HG02981 (cell line): ENCODE data around the gene SYPL2.
"Not testable (repeated sequence)": the region's sequence is repeated elsewhere in the genome, so short reads cannot be mapped to it uniquely, and the experiment has no call there.

Source experiments
- ATAC-seq: cut with Tn5 transposase; IDR thresholded peaks from one replicate; pipeline ENCODE4 v1.9.1; 2021; ENCODE audit warnings: mild to moderate bottlenecking, moderate library complexity; ENCODE audit not compliant: unreplicated experiment

SYPL2 gene

DNA sequence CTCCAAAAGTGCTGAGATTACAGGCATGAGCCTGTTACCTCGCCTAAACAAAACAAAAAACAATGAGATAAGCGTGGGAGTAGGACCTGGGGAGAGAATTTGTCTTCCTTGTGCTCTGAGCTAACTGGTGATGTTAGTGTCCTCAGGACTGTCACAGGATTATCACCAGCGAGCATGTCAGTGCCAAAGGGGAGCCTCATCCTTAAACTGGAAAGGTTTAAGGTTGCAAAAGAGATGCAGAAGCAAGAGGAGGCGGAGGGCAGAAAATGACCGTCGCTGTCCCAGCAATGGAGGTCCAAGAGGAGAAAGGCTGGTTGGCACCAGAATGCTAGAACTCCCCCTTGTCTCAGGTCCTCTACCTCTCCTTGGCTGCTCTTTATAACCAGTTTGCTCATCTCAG, 3.9 kb downstream of the SYPL2 start:
- no peak for ATAC-seq

DNA sequence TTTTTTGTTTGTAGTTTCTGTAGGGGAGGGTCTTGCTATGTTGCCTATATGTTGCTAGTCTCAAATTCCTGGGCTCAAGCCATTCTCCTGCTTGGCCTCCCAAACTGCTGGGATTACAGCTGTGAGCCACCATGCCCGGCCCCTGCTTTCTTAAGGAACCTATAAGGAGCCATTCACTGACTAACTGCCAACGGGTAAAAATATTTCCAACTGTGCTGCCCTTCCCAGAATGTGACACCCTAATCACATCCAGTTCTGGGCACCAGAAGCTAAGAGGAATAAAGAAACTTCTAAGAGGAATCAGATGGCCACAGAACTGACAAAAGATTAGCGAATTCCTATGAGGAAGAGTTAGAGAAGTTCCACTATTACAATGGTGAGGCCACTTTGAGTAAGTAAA, 6.4 kb downstream of the SYPL2 start:
- no peak for ATAC-seq

DNA sequence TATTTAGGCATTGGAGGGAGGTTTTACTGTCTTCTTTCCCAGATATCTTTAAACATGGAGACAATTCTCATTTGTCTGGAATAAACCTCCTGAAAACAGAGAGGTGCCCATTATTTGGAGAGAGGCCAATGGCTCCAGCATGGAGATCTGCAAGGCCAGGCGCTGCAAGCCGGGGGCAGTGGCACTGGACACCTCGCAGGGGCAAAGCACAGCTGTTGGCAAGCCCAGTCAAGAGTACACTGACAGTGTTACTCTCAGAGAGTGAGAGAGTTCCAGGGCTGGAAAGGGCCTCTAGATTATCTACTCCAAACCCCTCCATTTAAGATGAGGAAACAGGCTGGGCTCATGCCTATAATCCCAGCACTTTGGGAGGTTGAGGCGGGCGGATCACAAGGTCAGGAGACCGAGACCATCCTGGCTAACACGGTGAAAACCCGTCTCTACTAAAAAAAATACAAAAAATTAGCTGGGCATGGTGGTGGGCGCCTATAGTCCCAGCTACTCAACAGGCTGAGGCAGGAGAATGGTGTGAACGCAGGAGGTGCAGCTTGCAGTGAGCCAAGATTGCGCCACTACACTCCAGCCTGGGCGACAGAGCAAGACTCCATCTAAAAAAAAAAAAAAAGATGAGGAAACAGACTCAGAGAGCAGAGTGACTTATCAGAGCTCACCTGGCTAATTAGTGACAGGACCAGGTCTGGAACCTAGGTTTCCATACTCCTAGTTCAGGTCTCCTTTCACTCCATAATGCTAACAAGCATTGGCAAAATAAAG, 7.1 kb downstream of the SYPL2 start:
- ATAC-seq = not testable (repeated sequence)

DNA sequence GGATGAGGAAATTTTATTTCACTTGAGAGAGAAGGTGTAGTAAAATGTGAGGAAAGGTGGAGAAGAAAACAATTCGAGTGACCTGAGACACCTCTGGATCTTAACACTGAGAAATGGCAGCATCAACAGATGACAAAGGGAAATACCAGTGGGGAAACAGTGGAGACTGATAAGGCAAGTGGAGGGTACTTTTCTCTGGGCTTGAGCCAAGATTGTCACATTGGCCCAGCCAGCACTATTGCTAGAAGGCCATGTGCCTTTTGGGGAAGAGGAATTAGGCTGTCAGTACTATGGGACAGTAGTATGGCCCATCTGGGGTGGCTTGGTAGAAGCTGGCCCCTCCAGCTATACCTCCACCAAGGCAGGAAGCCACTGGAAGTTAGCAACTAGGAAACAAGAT, 8.4 kb downstream of the SYPL2 start:
- ATAC-seq = no peak

DNA sequence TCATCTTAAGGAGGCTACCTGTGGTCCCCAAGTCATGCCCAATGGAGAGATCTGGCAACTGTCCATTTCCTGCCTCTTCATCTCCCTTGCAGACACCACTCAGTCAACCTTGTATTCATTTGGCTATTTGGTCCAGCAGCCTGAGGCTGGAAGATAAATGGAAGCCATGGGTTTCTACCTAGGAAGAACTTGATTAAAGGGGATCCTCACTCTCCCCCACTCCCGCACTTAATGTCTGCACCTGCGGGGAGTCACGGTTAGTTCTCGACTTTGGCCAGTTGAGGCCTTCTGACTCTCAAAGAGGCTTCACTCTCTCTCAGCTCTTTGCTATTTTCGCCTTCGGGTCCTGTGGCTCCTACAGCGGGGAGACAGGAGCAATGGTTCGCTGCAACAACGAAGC, 8.9 kb downstream of the SYPL2 start:
- ATAC-seq = no peak

DNA sequence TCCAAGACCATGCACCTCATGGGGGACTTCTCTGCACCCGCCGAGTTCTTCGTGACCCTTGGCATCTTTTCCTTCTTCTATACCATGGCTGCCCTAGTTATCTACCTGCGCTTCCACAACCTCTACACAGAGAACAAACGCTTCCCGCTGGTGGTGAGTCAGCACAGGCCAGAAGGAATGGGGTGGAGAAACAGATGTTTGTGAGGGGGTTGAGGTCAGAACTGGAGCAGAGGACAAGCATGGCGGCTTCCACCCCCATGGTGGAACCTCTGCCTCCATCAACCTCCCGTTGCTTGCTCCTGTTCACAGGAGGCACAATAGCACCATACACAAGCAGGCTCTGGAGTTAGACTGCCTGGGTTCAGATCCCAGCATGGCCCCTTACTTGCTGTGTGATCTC, 10.5 kb downstream of the SYPL2 start:
- ATAC-seq = no peak

DNA sequence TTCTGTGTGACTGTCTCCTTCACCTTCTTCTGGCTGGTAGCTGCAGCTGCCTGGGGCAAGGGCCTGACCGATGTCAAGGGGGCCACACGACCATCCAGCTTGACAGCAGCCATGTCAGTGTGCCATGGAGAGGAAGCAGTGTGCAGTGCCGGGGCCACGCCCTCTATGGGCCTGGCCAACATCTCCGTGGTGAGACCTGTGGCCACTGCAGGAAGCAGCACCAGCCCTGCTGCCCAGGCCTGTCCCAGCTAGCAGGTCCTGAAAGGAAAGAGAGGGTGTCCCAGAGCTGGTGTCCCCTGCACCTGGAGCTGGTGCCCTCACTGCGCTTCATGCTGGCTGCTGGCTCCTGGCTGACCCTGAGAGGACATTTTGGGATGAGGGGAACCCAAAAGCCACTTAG, 11.5 kb downstream of the SYPL2 start:
- ATAC-seq = no peak

DNA sequence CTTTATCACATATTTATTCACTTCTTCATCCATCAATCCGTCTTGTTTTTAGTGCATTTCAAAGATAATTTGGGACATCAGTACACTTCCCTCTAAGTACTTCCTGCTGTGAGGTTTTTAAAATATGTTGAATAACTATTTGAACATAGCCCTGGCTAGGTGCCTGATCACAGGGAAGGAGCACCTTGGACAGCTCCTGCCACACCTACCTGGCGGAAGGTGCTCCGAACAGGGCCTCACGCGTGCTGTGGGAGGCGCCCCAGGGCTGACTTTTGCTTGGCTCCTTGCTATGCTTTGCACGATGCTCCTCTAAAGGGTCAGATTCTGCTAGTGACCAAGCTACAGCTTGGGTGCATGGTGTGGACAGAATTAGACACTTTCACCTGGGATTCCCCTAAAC, 12.5 kb downstream of the SYPL2 start:
- ATAC-seq = no peak

DNA sequence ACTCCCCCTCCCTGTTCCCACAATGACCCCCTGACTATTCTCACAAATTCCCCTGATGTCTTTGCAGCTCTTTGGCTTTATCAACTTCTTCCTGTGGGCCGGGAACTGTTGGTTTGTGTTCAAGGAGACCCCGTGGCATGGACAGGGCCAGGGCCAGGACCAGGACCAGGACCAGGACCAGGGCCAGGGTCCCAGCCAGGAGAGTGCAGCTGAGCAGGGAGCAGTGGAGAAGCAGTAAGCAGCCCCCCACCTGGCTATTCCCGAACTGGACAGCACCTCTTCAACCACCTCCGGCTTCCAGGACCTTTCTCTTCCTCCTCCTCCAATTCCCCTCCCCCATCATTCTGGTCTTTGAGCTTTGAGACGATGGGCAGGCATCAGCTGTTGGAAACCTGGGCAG, 13.0 kb downstream of the SYPL2 start:
- ATAC-seq = no peak

DNA sequence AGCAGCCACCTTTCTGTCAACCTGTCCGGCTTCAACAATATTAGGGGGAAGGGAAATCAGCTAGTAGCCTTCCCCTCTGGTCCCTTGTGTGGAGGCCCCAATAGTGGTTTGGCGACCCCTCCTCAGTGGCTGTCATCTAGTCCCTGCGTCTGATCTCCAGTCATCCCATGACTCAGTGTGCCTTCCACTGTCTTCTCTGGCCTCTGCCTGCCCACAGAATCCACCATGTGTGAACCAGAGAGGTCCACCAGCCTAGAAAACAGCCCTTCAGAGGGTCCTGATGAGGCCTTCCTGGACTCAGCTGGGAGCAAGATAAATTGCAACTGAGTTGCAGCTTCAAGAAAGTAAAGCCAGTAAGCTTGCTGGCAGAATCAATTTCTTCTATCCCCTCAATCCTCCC, 13.6 kb downstream of the SYPL2 start:
- ATAC-seq = no peak

DNA sequence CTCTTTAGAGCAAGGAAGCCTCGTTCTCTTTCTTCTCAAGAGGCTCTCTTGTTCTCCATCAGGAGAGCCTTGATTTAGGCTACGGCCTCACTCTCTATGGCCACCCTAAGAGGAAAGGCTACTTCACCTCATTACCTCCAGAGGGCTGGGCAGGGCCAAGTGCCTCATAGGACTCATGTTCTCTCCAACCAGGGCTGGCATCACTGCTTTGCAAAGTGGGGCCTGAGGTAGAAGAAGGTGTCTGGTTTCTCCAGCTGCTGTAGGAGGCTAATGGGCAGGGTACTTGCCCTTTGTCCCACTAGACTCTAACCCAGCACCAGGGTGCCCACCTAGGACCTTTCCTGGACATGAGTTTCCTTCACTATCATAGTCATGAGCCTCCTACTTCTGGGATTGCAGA, 15.3 kb downstream of the SYPL2 start:
- ATAC-seq = no peak

DNA sequence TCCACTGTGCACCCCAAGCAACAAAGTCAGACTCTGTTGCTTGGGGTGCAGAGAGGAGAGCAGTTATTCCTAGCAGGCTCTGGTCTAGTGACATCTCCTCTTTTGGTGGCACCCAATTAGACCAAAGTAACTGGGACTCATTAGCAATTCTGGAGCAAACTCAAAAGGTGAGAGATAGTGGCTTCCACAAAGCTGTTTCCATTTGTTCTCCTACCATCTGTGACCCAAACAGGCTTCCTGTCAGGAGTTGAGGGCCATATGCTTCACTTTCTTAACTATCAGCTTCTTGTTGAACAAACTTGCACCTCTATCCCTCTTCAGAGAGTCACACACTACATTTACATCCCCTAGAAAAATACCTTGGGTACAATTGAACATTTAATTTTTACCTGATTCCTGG, 15.9 kb downstream of the SYPL2 start:
- no peak for ATAC-seq

DNA sequence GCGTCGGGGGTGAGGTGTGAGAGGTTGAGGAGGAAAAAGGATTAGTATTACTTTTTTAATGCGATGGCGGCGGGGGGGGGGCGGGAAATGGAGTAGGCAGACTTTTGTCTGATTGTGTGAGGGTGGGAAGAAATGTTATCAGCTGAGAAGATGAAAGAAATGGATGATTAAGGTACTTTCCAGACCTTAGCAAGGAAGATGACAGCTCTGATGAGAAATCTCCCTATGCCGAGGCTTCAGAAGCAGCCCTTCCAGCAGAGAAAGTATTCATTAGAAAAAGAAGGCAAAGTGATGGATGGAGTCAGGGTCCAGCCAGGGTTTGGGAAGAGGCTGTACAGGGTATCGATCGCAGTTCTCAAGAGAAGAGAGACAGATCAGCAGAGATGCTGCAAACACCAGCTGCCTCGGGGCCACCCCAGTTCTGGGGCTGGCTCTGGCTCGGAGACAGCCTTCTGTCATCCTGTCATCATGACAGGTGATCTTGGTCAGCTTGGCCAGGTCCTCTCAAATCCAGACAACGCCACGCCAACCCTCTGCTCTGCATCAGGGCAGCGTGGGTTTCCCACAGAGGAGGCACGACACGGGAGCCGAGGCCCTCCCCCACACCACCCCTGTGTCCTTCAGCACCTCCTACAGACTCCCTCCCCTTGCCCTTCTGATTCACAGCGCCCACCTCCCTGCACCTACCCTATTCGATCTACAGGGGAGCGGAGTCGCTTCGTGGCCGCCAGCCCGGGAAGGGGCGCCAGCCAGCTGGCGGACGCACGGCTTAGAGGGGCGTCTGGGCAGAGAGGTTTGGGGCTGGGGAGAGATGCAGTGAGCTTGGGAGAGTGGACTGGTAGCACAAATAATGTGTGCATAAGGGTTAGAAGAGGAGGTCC, 16.7 kb downstream of the SYPL2 start:
- ATAC-seq = peak; percentile 16

DNA sequence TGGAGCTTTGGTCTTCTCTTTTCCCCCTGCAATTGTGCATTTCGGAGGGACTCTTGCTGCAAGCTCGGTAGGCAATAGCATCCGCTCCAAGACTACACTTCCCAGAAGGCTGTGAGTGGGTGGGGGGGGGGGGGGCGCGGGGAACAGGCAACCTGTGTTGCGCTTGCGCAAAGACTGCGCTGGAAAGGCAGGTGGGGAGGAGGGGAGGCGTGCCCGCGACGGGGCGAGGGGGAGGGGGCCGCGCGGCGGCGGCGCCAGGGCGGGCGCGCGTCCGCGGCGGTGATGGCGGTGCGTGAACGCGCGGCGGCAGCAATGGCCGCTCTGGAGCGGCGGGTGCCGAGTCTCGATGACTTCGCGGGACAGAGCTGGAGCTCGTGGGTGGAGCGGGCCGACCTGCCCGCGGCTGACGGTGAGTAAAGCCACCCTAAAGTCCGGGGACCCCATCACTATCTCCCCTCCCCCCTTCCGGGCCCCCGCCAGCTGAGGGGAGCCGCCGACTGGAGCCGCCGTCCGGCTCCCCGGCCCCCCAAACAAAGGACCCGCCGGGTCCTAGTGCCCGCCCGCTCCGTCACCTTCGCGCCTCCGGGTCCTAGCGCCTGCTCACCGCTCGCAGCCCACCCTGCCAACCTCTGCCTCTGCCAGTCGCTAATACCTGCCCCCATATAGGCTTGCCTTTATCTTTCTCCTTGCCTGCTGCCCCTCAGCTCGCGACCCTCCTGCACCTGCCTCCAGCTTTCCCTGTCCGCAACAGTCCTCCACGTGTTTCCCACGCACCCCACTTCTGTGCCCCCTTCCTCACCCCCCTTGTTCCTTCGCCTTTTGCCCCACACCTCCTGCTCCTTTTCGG, 17.5 kb downstream of the SYPL2 start, which contains the start of gene ATXN7L2:
TSS of gene ATXN7L2 (plus strand) at position 234 of the 847 bp plus-strand sequence. CDS start at position 283, 49 bp downstream.
- peak; percentile 70 for ATAC-seq

DNA sequence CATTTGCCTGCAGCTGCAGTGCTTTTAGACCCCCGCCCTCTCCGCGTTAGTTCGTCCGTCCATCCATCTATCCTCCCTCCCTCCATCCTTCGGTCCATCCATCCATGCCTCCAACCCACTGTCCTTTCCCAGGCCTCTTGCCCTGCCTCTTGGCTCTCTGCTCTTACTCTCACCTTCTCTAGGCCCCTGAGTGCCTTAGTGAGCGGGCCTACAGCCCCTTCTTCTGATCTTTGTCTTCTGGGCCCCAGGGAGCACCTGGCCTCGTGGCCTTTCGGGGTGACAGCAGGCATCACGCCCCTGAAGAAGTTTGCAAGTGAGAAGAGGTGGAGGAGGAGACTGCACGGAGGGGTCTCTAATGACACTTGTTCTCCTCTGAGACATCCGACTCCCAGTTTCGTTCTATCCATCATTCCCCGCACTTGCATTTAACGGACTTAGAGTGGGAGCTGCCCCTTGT, 18.2 kb downstream of the SYPL2 start:
- ATAC-seq = no peak

DNA sequence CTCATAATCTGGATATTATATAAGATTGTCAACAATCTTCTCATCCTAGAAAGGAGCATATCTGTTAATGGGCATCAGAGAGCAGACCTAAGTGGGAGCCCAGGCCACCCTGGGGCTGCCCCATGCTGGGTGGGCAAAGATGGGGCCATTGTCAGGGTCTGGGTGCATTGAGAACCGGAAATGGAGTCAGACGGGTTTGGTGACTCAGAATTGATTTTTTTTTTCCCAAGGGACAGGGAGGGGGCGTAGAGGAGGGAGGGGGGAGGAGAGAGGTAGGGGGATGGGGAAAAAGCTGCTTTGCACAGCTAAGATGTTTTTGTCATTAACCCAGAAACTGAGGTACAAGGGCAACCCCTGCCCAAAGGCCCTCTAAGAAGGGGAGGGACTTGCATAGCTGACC, 18.7 kb downstream of the SYPL2 start:
- no peak for ATAC-seq

DNA sequence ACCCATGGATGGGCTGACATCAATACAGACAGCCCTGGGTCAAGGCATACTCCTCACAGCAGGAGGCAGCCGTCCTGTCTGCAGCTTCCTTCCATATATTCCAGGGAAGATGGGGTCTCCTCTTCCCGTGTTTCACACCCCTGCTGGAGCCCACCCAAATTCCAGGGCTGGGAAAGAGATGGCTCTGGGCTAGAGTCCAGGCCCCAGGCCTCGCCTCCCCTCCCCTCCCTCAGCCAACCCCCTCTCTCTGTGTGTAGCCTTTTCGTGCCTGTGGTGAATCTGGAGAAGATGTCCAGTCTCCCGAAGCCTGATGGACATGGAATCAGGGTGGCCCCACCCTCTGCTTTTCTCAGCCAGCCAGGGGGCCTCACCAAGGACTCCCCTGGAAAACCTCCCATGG, 20.9 kb downstream of the SYPL2 start:
- no peak for ATAC-seq

DNA sequence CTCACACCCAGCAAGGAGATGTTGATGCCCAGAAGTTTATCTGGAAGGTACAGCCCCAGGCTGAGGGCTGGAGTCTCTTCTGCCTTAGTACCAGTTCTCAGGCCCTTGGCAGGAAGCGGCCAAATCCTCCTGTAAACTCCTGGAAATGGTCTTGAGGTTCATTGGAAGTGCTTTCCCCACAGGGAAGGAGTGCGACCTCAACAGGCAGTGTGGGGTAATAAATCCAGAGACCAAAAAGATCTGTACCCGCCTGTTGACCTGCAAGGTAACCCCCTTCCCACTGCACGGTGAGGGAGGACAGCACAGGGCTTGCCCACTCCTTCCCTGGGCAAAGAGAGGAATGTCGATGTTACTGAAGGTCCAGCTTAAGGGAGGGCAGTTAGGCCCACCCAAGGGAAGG, 21.9 kb downstream of the SYPL2 start:
- no peak for ATAC-seq

DNA sequence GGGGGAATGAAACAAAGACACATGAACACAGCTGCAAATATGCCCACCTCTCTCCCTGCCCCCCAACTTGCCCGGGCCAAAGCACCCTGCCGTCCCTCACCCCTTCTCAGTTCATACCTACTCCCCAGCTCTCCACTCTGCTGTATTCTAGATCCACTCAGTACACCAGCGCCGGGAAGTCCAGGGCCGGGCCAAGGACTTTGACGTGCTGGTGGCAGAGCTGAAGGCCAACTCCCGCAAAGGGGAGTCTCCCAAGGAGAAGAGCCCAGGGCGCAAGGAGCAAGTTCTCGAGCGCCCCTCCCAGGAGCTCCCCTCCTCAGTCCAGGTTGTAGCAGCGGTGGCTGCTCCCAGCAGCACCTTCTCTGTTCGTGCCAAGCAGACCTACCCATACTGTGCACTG, 22.4 kb downstream of the SYPL2 start:
- no peak for ATAC-seq

DNA sequence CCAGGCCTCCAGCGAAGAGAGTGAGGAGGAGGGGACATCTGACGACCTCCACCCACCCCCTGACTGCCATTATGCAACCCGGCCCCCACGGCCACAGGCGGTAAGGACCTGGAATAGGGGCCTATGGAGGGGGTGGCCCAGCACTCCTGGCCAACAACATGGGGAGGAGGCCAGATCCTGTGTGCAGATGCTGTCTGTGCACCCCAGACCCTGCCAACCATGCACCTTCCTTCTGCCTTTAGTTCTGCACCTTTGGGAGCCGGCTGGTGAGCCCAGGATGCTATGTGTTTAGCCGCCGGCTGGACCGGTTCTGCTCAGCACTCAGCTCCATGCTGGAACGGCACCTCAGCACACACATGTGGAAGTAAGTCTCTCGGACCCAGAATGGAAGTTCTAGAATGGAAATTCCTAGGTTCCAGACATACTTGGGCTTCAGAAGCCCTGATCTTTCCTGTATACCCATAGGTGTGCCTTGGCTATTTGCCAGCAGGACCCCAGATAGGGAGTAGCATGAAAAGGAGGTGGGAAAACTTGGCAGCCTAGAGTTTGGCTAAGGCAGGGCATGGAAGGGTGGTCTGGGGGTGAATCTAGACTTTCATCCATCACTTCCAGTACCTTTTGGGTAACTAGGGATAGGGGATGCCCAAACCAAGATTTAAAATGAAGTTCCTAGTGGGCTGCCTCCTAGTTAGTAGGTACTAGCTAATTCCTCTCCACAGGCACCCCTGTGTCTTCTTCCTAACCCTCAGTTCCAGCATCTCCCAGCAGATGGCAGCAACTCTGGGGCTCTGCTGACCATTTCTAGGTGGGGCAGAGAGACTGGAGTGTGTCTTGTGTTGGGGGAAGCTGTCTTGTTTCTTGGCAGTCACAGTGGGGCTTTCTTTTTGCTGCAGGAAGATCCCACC, 23.9 kb downstream of the SYPL2 start:
- no peak for ATAC-seq
